SK-N-SH (cell line): Measurements from ENCODE around the gene AP2A1.

Experiments used
- CTCF ChIP-seq: fragments of 200-600 bp; sonication (generic); IDR thresholded peaks from 2 replicates; pipeline ENCODE4 v1.6.1; 2017; ENCODE audit warnings: antibody characterized with exemption, mild to moderate bottlenecking, moderate library complexity
- ELF1 ChIP-seq: IDR thresholded peaks from 2 replicates; pipeline ENCODE4 v1.4.0; 2012
- EZH2phosphoT487 ChIP-seq: fragments of 200-600 bp; sonication (generic); IDR thresholded peaks from 2 replicates; pipeline ENCODE4 v1.6.1; 2017; ENCODE audit warnings: low read depth, mixed run types, mild to moderate bottlenecking, antibody characterized with exemption, moderate library complexity, borderline replicate concordance
- NRF1 ChIP-seq: IDR thresholded peaks from 2 replicates; pipeline ENCODE4 v1.6.1; 2012; ENCODE audit warnings: low read depth, mild to moderate bottlenecking, low read length
- RAD21 ChIP-seq: IDR thresholded peaks from 2 replicates; pipeline ENCODE4 v1.6.1; 2012; ENCODE audit warnings: mild to moderate bottlenecking, low read length
- SMC3 ChIP-seq: IDR thresholded peaks from 2 replicates; pipeline ENCODE4 v1.6.1; 2012; ENCODE audit warnings: low read depth, low read length, improper control_type of control experiment
- USF2 ChIP-seq: fragments of 150-350 bp; IDR thresholded peaks from 2 replicates; pipeline ENCODE4 v1.6.1; 2017; ENCODE audit warnings: antibody characterized with exemption, low read length, low read depth, borderline replicate concordance

GRCh38 chr19:49820125-49820524, 53.3 kb downstream of the AP2A1 start:
- TF ChIP-seq USF2 (no peak), CTCF (no peak), SMC3 (no peak), RAD21 (no peak), EZH2phosphoT487 (no peak), NRF1 (no peak), ELF1 (no peak)
